K562 (cell line): ENCODE measurements around the gene RIPK3. TPM values are rescaled to one million over a fixed set of nuclear protein-coding genes. Genes with fewer than 3 reads are reported as not detected.

Source experiments
- CBFB ChIP-seq: sonication (generic); formaldehyde crosslinking; IDR thresholded peaks from 2 replicates; pipeline ENCODE4 v1.4.0; 2020; ENCODE audit warnings: mild to moderate bottlenecking, missing genetic modification reagents
- CTBP1 ChIP-seq: fragments of 450-650 bp; IDR thresholded peaks from 2 replicates; pipeline ENCODE4 v1.6.1; 2016; ENCODE audit warnings: borderline replicate concordance
- REST ChIP-seq, 2 experiments: fragments of 450-650 bp; formaldehyde crosslinking in 1 of 2; IDR thresholded peaks; 2 replicates each; pipeline versions ENCODE4 v1.4.0 to v1.6.1; 2014 to 2020; ENCODE audit warnings: mild to moderate bottlenecking in 2 of 2, borderline replicate concordance in 1 of 2, low read depth in 1 of 2
- polyA plus RNA-seq, 8 experiments: library from polyadenylated mRNA; depleted of rRNA in 4 of 8; stranded (reverse) in 5 of 8; unstranded in 3 of 8; fragments of >200 nt; fragmentation: Nextera tagmentation in 2 of 8; fragmentation: Illumina TruSeq in 1 of 8; extraction: Ambion mirVana in 2 of 8; extraction: Trizol in 1 of 8; gene quantifications; 2 replicates each; pipeline versions ENCODE4 v1.2.1 to v1.2.3, GENCODE V29; 2011 to 2014; ENCODE audit warnings: inconsistent platforms in 1 of 8, missing spikeins in 1 of 8
- total RNA-seq, 7 experiments: library from RNA; depleted of rRNA in 6 of 7; stranded (reverse); fragments of >200 nt in 6 of 7; fragmentation: Illumina TruSeq in 2 of 7; extraction: Trizol in 2 of 7; gene quantifications; 2 replicates each; pipeline versions ENCODE4 v1.2.1 to v1.2.3, GENCODE V29; 2011 to 2021; ENCODE audit warnings: low replicate concordance in 1 of 7

Gene RIPK3
- total and polyA plus RNA-seq, 9 of the 15 experiments (the other 6 are each of a cell fraction or from before 2014, with no cell fraction given), result 0.03 to 0.43 (median 0.28) TPM; not detected in 3

GRCh38 chr14:24297190-24297964, 42.4 kb downstream of the RIPK3 start (continued):
- TF ChIP-seq REST (IDR thresholded peaks at IDR 0.05; ENCODE audit: borderline replicate concordance) (peak; percentile 36; the same call in 1 of the 2 replicates), REST (CRISPR knock-in tag; IDR thresholded peaks at IDR 0.05; ENCODE audit: low read depth) (no peak), CBFB (CRISPR knock-in tag) (no peak), CTBP1 (no peak)
